Endothelial cell of umbilical vein (primary cell): ENCODE measurements around the gene THAP4. TPM values are rescaled to one million over a fixed set of nuclear protein-coding genes. Genes with fewer than 3 reads are reported as not detected.

Experiments
- BruUV-seq: library from RNA; stranded (reverse); fragments of 400-500 nt; replicated peaks from 2 replicates; lab custom pipeline; 2021; lab: Mats Ljungman, UMichigan
- CTCF ChIA-PET: fragments of 300-600, 350-600 bp; sonication (Branson Sonifier 250); formaldehyde crosslinking; loops from one replicate; lab custom pipeline; 2021; ENCODE audit warnings: antibody characterized with exemption, inconsistent platforms; lab: Charles Lee
- POLR2A ChIA-PET: fragments of 300-600, 350-600 bp; sonication (Branson Sonifier 250); formaldehyde crosslinking; loops from one replicate; lab custom pipeline; 2021; ENCODE audit warnings: antibody characterized with exemption, inconsistent platforms; lab: Charles Lee
- DNase-seq: peaks from one replicate; pipeline ENCODE4 v3.0.0-alpha.2; 2011; ENCODE audit warnings: low read depth, low spot score
- FAIRE-seq: peaks from 2 replicates; lab custom pipeline; 2011; peaks lifted over from hg19 to GRCh38; lab: Jason Lieb, UNC
- H2AFZ ChIP-seq: 2 replicates; pipeline ENCODE4 v1.6.0; 2012; ENCODE audit warnings: low read depth, low read length, control low read depth, inconsistent platforms
- H3K27ac ChIP-seq: 2 replicates; pipeline ENCODE4 v1.5.1; 2011; ENCODE audit warnings: low read depth, mild to moderate bottlenecking, control low read depth, low read length, moderate library complexity; ENCODE audit not compliant: insufficient read depth
- H3K27me3 ChIP-seq, 2 experiments: 2 replicates each; pipeline versions ENCODE4 v1.6.0 to v1.6.1; 2011; ENCODE audit warnings: low read length in 2 of 2, mixed read lengths in 1 of 2; ENCODE audit not compliant: control insufficient read depth in 2 of 2, insufficient read depth in 2 of 2
- H3K36me3 ChIP-seq, 2 experiments: 2 replicates in 1 of 2; 3 replicates in 1 of 2; pipeline ENCODE4 v1.5.1; 2011; ENCODE audit warnings: low read length in 2 of 2, mild to moderate bottlenecking in 1 of 2, moderate library complexity in 1 of 2; ENCODE audit not compliant: control insufficient read depth in 2 of 2, insufficient read depth in 2 of 2; ENCODE audit errors: extremely low read depth in 1 of 2
- H3K4me1 ChIP-seq: 3 replicates; pipeline ENCODE4 v1.5.1; 2011; ENCODE audit warnings: mild to moderate bottlenecking, low read length; ENCODE audit not compliant: control insufficient read depth, insufficient read depth; ENCODE audit errors: extremely low read depth
- H3K4me2 ChIP-seq: 2 replicates; pipeline ENCODE4 v1.6.1; 2011; ENCODE audit warnings: low read length, control low read depth, mixed read lengths; ENCODE audit not compliant: insufficient read depth
- H3K4me3 ChIP-seq, 3 experiments: fragments of 200-600 bp in 1 of 3; sonication (generic), shearing (Covaris generic) in 1 of 3; replicated peaks in 1 of 3; 2 replicates each; pipeline ENCODE4 v1.5.1; 2011 to 2016; ENCODE audit warnings: control low read depth in 3 of 3, low read length in 3 of 3, mild to moderate bottlenecking in 2 of 3, inconsistent platforms in 1 of 3, low read depth in 1 of 3, moderate library complexity in 1 of 3; ENCODE audit not compliant: insufficient read depth in 1 of 3
- H3K79me2 ChIP-seq: 2 replicates; pipeline ENCODE4 v1.6.0; 2012; ENCODE audit warnings: low read length, inconsistent platforms; ENCODE audit not compliant: control insufficient read depth, insufficient read depth
- H3K9ac ChIP-seq: replicated peaks from 2 replicates; pipeline ENCODE3; 2011; ENCODE audit warnings: low read length, control low read depth; ENCODE audit not compliant: insufficient read depth; ENCODE audit errors: extremely low read depth
- H3K9me1 ChIP-seq: replicated peaks from 3 replicates; pipeline ENCODE4 v1.6.0; 2011; ENCODE audit warnings: mild to moderate bottlenecking, low read length; ENCODE audit not compliant: control insufficient read depth, insufficient read depth; ENCODE audit errors: extremely low read depth
- H3K9me3 ChIP-seq: replicated peaks from 2 replicates; pipeline ENCODE4 v1.5.1; 2012; ENCODE audit warnings: low read length, inconsistent platforms; ENCODE audit not compliant: control insufficient read depth, insufficient read depth
- H4K20me1 ChIP-seq: replicated peaks from 2 replicates; pipeline ENCODE3; 2011; ENCODE audit warnings: mild to moderate bottlenecking, low read length; ENCODE audit not compliant: control insufficient read depth, insufficient read depth; ENCODE audit errors: extremely low read depth
- EZH2 ChIP-seq: IDR thresholded peaks from 2 replicates; pipeline ENCODE4 v1.6.1; 2012; ENCODE audit warnings: borderline replicate concordance, low read depth, mild to moderate bottlenecking, moderate library complexity, low read length, inconsistent platforms; ENCODE audit not compliant: severe bottlenecking
- FOS ChIP-seq: IDR thresholded peaks from 2 replicates; pipeline ENCODE4 v1.6.1; 2011; ENCODE audit warnings: mild to moderate bottlenecking, low read length, moderate library complexity, borderline replicate concordance; ENCODE audit not compliant: insufficient read depth
- GATA2 ChIP-seq: IDR thresholded peaks from 2 replicates; pipeline ENCODE4 v1.7.0; 2011; ENCODE audit warnings: low read depth, mild to moderate bottlenecking, moderate library complexity, mixed read lengths, low read length; ENCODE audit not compliant: insufficient read length, insufficient read depth
- JUN ChIP-seq: IDR thresholded peaks from 2 replicates; pipeline ENCODE4 v1.6.1; 2011; ENCODE audit warnings: borderline replicate concordance, low read depth; ENCODE audit not compliant: insufficient read length, insufficient read depth
- MYC ChIP-seq: IDR thresholded peaks from one replicate; pipeline ENCODE4 v1.6.1; 2011; ENCODE audit warnings: mild to moderate bottlenecking, low read depth, low read length
- POLR2A ChIP-seq: IDR thresholded peaks from 2 replicates; pipeline ENCODE4 v1.6.1; 2012; ENCODE audit warnings: low read depth, mild to moderate bottlenecking, control low read depth, low read length
- POLR2AphosphoS5 ChIP-seq: IDR thresholded peaks from 2 replicates; pipeline ENCODE4 v1.6.1; 2012; ENCODE audit warnings: low read depth, mild to moderate bottlenecking, control low read depth, low read length, moderate library complexity; ENCODE audit not compliant: insufficient read depth
- dilution Hi-C: fragments of 300-500 bp; cut with MboI; formaldehyde crosslinking; loops from one replicate; pipeline ENCODE4 v1.15.0; 2019; ENCODE audit warnings: low sequenced_read_pairs; ENCODE audit not compliant: extremely low pct_ligation_motif_present
- intact Hi-C: fragments of 100-400 bp; cut with micrococcal nuclease; formaldehyde crosslinking; loops from one replicate; pipeline ENCODE4 v1.10.0; 2022
- polyA plus RNA-seq, 4 experiments: library from polyadenylated mRNA; depleted of rRNA in 3 of 4; stranded (reverse) in 3 of 4; unstranded in 1 of 4; fragments of >200 nt; gene quantifications; 2 replicates each; pipeline versions ENCODE4 v1.2.1 to v1.2.3, GENCODE V29; 2011 to 2012; ENCODE audit warnings: missing spikeins in 1 of 4
- total RNA-seq: library from RNA; stranded (reverse); gene quantifications from 2 replicates; pipeline ENCODE4 v1.2.3, GENCODE V29; 2021
- TF ChIP-seq, protein P1 (sequence below), 2 donors: IDR thresholded peaks; 1 replicate in 1 of 2; 2 replicates in 1 of 2; pipeline ENCODE4 v1.5.1; 2011; ENCODE audit warnings: low read length in 2 of 2, mild to moderate bottlenecking in 2 of 2, moderate library complexity in 2 of 2, control low read depth in 1 of 2, inconsistent platforms in 1 of 2, low read depth in 1 of 2; ENCODE audit not compliant: insufficient read depth in 1 of 2; ENCODE audit errors: extremely low read depth in 1 of 2
- TF ChIP-seq, protein P2 (sequence below): IDR thresholded peaks from 2 replicates; pipeline ENCODE4 v1.6.1; 2011; ENCODE audit not compliant: insufficient read depth, insufficient read length

The THAP4 gene
- total and polyA plus RNA-seq, 2 donors (not counting 3 experiments of a cell fraction or from before 2014, with no cell fraction given): 45.4 to 47.4 TPM

DNA sequence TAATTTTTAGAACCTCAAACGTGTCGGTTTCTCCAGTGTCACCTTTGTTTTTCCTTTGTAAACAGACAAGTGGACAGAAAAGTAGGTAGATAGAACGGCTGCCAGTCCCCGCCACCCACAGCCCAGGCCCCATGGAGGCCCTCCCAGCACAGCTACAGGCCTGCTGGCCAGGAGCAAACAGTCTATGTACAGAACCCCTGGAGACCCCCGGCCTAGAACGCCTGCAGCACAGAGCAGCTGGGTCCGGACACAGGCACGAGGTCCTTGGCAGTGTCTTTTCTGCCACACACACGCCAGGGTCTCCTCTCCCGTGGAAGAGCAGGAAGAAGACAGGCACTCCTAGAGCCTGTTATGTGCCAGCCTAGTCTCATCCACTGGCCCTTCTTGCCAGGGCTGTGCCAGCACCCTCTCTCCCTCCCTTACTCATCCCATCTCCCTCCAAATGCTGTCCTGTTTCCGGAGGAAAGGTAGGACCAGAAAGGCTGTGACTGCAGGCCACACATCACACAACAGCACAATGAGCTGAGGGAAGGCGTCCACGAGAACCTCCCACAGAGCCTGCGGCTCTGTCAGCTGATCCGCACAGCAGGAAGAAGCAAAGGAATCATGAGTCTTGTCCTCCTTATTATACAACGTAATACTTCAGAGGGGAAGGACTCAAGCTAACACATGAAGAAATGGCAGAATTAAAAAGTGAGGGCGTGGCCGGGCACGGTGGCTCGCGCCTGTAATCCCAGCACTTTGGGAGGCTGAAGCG, 42.0 kb upstream of the THAP4 start:
- H3K79me2 ChIP-seq: peaks cover 14% of the 10 kb centered on the region
- intact Hi-C loops: no loop called here
- H3K36me3 ChIP-seq: peaks cover 2 to 26% of the 10 kb centered on the region in 2 experiments
- BruUV-seq: no TSS peak
- H3K4me1 ChIP-seq: peaks cover 11% of the 10 kb centered on the region
- FAIRE-seq (no peak), DNase-seq (no peak)
- no peaks in the 10 kb centered on the region for H3K27me3 ChIP-seq
- POLR2A ChIA-PET: interaction anchor here (0.5 kb wide), 1 partner anchor 35 kb away, joined by 8 read pairs; no protein-coding TSS in a partner anchor
- H2AFZ ChIP-seq: no peak overlapping the region
- CTCF ChIA-PET: no interaction called here
- no peaks in the 10 kb centered on the region for H3K9me1 ChIP-seq
- no peaks in the 10 kb centered on the region for H3K9me3 ChIP-seq
- no peak overlapping the region for H3K4me2 ChIP-seq
- H3K9ac ChIP-seq: no peak overlapping the region
- TF ChIP-seq JUN (no peak), POLR2A (no peak), POLR2AphosphoS5 (no peak), GATA2 (no peak), FOS (no peak), EZH2 (no peak), MYC (no peak)
- TF ChIP-seq, protein P1, sequence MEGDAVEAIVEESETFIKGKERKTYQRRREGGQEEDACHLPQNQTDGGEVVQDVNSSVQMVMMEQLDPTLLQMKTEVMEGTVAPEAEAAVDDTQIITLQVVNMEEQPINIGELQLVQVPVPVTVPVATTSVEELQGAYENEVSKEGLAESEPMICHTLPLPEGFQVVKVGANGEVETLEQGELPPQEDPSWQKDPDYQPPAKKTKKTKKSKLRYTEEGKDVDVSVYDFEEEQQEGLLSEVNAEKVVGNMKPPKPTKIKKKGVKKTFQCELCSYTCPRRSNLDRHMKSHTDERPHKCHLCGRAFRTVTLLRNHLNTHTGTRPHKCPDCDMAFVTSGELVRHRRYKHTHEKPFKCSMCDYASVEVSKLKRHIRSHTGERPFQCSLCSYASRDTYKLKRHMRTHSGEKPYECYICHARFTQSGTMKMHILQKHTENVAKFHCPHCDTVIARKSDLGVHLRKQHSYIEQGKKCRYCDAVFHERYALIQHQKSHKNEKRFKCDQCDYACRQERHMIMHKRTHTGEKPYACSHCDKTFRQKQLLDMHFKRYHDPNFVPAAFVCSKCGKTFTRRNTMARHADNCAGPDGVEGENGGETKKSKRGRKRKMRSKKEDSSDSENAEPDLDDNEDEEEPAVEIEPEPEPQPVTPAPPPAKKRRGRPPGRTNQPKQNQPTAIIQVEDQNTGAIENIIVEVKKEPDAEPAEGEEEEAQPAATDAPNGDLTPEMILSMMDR (IDR thresholded peaks at IDR 0.05; ENCODE audit: extremely low read depth in 1 of 2, insufficient read depth in 1 of 2, low read depth in 1 of 2, low read length in 2 of 2): no peak
- TF ChIP-seq, protein P2, sequence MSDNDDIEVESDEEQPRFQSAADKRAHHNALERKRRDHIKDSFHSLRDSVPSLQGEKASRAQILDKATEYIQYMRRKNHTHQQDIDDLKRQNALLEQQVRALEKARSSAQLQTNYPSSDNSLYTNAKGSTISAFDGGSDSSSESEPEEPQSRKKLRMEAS: no peak
- H3K4me3 ChIP-seq: no peak overlapping the region
- dilution Hi-C loops: no loop called here
- no peak overlapping the region for H3K27ac ChIP-seq
- no peaks in the 10 kb centered on the region for H4K20me1 ChIP-seq
